NB4 (cell line): ENCODE data around the gene HKDC1.

ENCODE experiments used
- DNase-seq: peaks from one replicate; pipeline ENCODE4 v3.0.0; 2010; ENCODE audit warnings: low read depth
- H3K4me3 ChIP-seq: one replicate; pipeline ENCODE4 v1.5.1; 2011; ENCODE audit warnings: mild to moderate bottlenecking, low read depth, low read length, moderate library complexity
- MYC ChIP-seq: IDR thresholded peaks from 2 replicates; pipeline ENCODE4 v1.6.1; 2011; ENCODE audit warnings: low read depth, low read length
- POLR2A ChIP-seq: IDR thresholded peaks from 2 replicates; pipeline ENCODE4 v1.6.1; 2011; ENCODE audit warnings: mild to moderate bottlenecking; ENCODE audit not compliant: insufficient read length; ENCODE audit errors: extremely low read depth
- TF ChIP-seq, protein P1 (sequence below): IDR thresholded peaks from 2 replicates; pipeline ENCODE4 v1.6.1; 2011; ENCODE audit warnings: low read depth, low read length
- TF ChIP-seq, protein P2 (sequence below): IDR thresholded peaks from one replicate; pipeline ENCODE4 v1.5.1; 2012; ENCODE audit warnings: low read depth, low read length

HKDC1 gene

DNA sequence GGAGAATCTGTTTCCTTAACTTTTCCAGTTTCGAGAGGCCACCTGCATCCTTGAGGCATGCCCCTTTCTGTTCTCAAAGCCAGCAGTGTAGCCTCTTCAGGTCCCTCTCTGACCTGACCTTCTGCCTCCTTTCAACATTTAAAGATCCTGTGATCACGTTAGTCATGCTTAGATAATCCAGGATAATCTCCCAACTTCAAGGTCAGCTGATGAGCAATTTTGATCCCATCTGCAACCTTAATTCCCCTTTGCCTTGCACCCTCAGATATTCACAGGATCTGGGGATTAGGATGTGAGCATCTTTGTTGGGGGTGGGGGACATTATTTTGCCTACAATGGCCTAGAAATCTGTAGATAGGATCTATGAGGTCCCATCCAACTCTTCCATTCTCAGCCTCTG is 8.0 kb downstream of the HKDC1 start:
- no peak overlapping the region for H3K4me3 ChIP-seq
- no peak for DNase-seq
- no peak for TF ChIP-seq POLR2A
- TF ChIP-seq, protein P1, sequence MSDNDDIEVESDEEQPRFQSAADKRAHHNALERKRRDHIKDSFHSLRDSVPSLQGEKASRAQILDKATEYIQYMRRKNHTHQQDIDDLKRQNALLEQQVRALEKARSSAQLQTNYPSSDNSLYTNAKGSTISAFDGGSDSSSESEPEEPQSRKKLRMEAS = no peak
- TF ChIP-seq, protein P2, sequence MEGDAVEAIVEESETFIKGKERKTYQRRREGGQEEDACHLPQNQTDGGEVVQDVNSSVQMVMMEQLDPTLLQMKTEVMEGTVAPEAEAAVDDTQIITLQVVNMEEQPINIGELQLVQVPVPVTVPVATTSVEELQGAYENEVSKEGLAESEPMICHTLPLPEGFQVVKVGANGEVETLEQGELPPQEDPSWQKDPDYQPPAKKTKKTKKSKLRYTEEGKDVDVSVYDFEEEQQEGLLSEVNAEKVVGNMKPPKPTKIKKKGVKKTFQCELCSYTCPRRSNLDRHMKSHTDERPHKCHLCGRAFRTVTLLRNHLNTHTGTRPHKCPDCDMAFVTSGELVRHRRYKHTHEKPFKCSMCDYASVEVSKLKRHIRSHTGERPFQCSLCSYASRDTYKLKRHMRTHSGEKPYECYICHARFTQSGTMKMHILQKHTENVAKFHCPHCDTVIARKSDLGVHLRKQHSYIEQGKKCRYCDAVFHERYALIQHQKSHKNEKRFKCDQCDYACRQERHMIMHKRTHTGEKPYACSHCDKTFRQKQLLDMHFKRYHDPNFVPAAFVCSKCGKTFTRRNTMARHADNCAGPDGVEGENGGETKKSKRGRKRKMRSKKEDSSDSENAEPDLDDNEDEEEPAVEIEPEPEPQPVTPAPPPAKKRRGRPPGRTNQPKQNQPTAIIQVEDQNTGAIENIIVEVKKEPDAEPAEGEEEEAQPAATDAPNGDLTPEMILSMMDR = no peak
- no peak for TF ChIP-seq MYC

DNA sequence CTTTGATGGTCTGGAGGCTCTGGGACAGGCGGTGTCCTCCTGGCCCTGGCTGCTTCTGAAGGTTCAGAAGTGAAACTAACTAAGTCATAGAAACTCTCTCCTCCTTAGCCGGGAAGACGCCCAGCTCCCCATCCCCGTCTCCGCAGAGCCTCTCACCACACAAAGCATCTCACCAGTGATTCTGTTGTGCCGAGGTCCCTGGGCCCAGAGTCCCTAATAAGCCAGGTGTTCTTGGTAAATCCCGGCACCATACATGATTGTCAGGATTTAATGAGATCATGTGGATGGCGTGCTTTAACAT is 9.4 kb downstream of the HKDC1 start:
- H3K4me3 ChIP-seq = no peak overlapping the region
- DNase-seq = no peak
- no peak for TF ChIP-seq POLR2A
- TF ChIP-seq, protein P2 = no peak
- TF ChIP-seq, protein P1 = no peak
- TF ChIP-seq MYC = no peak

DNA sequence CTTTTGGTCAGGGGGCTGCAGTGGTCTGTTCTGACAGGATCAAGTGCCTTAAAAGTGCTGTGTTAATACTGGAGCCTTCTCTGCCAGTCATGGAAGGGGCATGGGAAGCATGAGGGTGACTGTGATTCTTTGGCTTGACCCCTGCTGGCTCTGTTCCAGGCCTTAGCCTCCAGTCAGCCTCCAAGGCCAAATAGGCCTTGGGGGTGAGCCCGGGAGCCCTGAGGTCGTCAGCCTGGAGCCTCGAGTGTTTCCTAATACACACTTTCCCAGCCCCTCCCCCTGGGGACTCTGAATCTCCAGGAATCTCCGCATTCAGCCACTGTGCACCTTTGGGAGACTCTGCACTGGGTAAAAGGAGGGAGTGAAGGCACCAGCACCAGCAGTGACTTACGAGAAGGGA is 10.0 kb downstream of the HKDC1 start:
- H3K4me3 ChIP-seq = no peak overlapping the region
- TF ChIP-seq MYC (no peak), POLR2A (no peak)
- TF ChIP-seq, protein P2 = no peak
- TF ChIP-seq, protein P1 = no peak
- no peak for DNase-seq

DNA sequence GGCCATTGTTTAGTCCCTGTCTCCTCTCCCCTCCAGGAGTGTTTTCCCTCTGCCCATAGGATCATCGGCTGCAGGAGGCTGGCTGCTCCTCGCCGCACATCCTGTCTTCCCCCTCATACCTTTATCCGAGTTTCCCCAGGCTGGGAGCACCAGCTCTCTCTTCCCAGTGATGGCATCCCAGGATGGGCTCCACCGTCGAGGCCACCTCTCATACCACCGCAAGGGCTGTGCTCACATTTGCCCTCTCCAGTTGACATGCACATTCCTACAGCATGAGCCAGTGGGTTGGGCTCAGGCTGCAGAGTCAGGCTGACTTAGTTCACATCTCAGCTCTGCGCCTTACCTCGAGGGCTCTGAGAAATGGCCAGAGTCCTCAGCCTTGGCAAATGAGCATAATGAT is 12.1 kb downstream of the HKDC1 start:
- TF ChIP-seq MYC (no peak), POLR2A (no peak)
- TF ChIP-seq, protein P2 = no peak
- TF ChIP-seq, protein P1 = no peak
- H3K4me3 ChIP-seq = no peak overlapping the region
- DNase-seq = no peak

DNA sequence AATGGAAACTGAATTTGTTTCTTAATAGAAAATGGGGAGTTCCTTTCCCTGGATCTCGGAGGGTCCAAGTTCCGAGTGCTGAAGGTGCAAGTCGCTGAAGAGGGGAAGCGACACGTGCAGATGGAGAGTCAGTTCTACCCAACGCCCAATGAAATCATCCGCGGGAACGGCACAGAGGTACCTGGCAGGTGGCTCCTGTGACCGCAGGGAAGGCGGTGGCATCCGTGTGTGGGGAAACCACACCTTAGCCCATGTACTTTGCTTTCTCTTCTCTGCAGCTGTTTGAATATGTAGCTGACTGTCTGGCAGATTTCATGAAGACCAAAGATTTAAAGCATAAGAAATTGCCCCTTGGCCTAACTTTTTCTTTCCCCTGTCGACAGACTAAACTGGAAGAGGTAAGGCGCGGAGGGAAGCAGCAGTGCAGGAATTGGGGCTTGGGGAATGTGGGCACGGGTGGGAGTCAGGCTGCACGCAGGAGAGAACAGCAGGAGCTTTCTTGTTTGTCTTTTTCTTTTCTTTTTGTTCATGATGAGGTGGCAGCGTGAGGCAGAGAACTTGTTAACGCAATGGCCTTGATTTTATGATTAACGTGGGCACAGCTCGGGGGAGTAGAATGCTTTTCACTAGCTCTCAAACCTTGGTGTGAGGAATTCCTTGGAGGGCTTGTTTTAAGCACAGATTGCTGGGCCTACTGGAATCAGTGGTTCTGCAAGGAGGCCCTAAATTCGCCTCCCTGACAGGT is 12.8 kb downstream of the HKDC1 start:
- H3K4me3 ChIP-seq = no peak overlapping the region
- DNase-seq = no peak
- TF ChIP-seq, protein P2 = no peak
- TF ChIP-seq POLR2A (no peak), MYC (no peak)
- TF ChIP-seq, protein P1 = no peak

DNA sequence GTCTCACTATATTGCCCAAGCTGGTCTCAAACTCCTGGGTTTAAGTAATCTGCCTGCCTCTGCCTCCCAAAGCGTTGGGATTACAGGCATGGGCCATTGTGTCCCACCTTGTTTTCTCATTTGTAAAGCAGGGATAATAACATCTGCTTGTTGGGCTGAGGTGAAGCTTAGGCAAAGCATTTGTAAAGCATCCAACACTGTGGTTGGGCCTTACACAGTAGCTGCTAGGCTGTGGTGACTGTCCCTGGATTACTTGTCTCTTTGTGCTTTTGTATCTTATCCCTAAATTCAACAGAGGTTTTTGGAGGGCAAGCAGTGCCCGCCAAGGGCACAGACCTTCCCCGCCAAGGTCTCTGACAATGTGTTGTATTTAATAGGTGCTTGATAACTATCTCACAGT is 14.3 kb downstream of the HKDC1 start:
- TF ChIP-seq, protein P1 = no peak
- TF ChIP-seq, protein P2 = no peak
- TF ChIP-seq POLR2A = no peak
- no peak for TF ChIP-seq MYC
- no peak overlapping the region for H3K4me3 ChIP-seq
- DNase-seq = no peak
